Activated CD4-positive, alpha-beta T cell treated with anti-CD3 and anti-CD28 coated beads for 36 hours (primary cell): Measurements from ENCODE around the gene SMYD3. TPM values are rescaled to one million over a fixed set of nuclear protein-coding genes. Genes with fewer than 3 reads are reported as not detected.

Source experiments
- ATAC-seq: fragments of 200-7000 bp; cut with Tn5 transposase; one replicate; pipeline ENCODE4 v1.10.0; 2021; ENCODE audit warnings: mild to moderate bottlenecking, moderate library complexity
- CTCF ChIA-PET: fragments of 350-600 bp; sonication (Branson Sonifier 250); formaldehyde crosslinking; loops from one replicate; lab custom pipeline; 2021; ENCODE audit warnings: antibody characterized with exemption; lab: Charles Lee
- POLR2A ChIA-PET: fragments of 350-600 bp; sonication (Branson Sonifier 250); formaldehyde crosslinking; loops from one replicate; lab custom pipeline; 2021; ENCODE audit warnings: antibody characterized with exemption, inconsistent platforms; lab: Charles Lee
- DNase-seq: peaks from one replicate; pipeline ENCODE4 v3.0.0-alpha.2; 2020
- H3K27ac Mint-ChIP-seq: one replicate; pipeline ENCODE4 v1.8.0; 2021; ENCODE audit warnings: mixed read lengths
- H3K27me3 Mint-ChIP-seq: one replicate; pipeline ENCODE4 v1.8.0; 2021; ENCODE audit warnings: mixed read lengths
- H3K36me3 Mint-ChIP-seq: one replicate; pipeline ENCODE4 v1.8.0; 2021; ENCODE audit warnings: low read depth, mixed read lengths
- H3K4me1 Mint-ChIP-seq: one replicate; pipeline ENCODE4 v1.8.0; 2021; ENCODE audit warnings: mixed read lengths
- H3K4me3 Mint-ChIP-seq: one replicate; pipeline ENCODE4 v1.8.0; 2021; ENCODE audit warnings: mild to moderate bottlenecking, moderate library complexity, mixed read lengths
- H3K9me3 Mint-ChIP-seq: one replicate; pipeline ENCODE4 v1.8.0; 2021; ENCODE audit warnings: low read depth, mixed read lengths
- intact Hi-C, 2 experiments: fragments of 100-400 bp; cut with DNase I in 1 of 2; cut with micrococcal nuclease in 1 of 2; formaldehyde crosslinking; loops; one replicate each; pipeline versions ENCODE4 v1.14.2 to v1.15.1; 2022 to 2024; cut with DNase I, micrococcal nuclease
- total RNA-seq, 2 experiments: library from RNA; stranded (reverse); gene quantifications; one replicate each; pipeline ENCODE4 v1.2.3, GENCODE V29; 2021

The SMYD3 gene
- total RNA-seq, 2 experiments from 2014 or later = 17.2 to 18.4 TPM

- intact Hi-C loops = no loop called here
- Mint-ChIP-seq H3K9me3 (peaks cover 9% of the 10 kb centered on the region), H3K4me3 (no peak overlapping the region), H3K4me1 (no peaks in the 10 kb centered on the region), H3K27ac (no peak overlapping the region), H3K27me3 (no peaks in the 10 kb centered on the region), H3K36me3 (peaks cover 1% of the 10 kb centered on the region)
- no peak for ATAC-seq
- no peak for DNase-seq
- ChIA-PET CTCF (interaction anchor here (0.6 to 1.2 kb wide), 3 partner anchors 14 to 1934 kb away, joined by 3 read pairs; partner anchors contain the start of genes CNST and TFB2M), POLR2A (no interaction called here)
These were observed 26.4 kb upstream of the SMYD3 start for GRCh38 chr1:246533371-246533905.

- POLR2A ChIA-PET = no interaction called here
- DNase-seq = no peak
- ATAC-seq = no peak
- peaks cover 9% of the 10 kb centered on the region for H3K9me3 Mint-ChIP-seq
- no peaks in the 10 kb centered on the region for H3K27me3 Mint-ChIP-seq
- peaks cover under 1% of the 10 kb centered on the region for H3K4me1 Mint-ChIP-seq
- CTCF ChIA-PET = interaction anchor here (0.5 to 1.2 kb wide), 3 partner anchors 13 to 746 kb away, joined by 3 read pairs; no protein-coding TSS in a partner anchor
- intact Hi-C loops = no loop called here
- no peak overlapping the region for H3K4me3 Mint-ChIP-seq
- H3K27ac Mint-ChIP-seq = no peak overlapping the region
- H3K36me3 Mint-ChIP-seq = peaks cover 1% of the 10 kb centered on the region
These were observed 25.4 kb upstream of the SMYD3 start for GRCh38 chr1:246532519-246532918.

- Mint-ChIP-seq H3K4me3 (no peak overlapping the region), H3K27me3 (no peaks in the 10 kb centered on the region), H3K36me3 (peaks cover 1% of the 10 kb centered on the region), H3K4me1 (peaks cover 4% of the 10 kb centered on the region), H3K9me3 (peaks cover 9% of the 10 kb centered on the region), H3K27ac (no peak overlapping the region)
- POLR2A ChIA-PET = interaction anchor here (0.6 kb wide), 1 partner anchor 8 kb away, joined by 4 read pairs; no protein-coding TSS in a partner anchor
- intact Hi-C loops = no loop called here
- CTCF ChIA-PET = interaction anchor here (1.7 kb wide), 1 partner anchor 32 kb away, joined by 4 read pairs; no protein-coding TSS in a partner anchor
- DNase-seq (no peak), ATAC-seq (no peak)
These were observed 23.4 kb upstream of the SMYD3 start for GRCh38 chr1:246530482-246530881.

GRCh38 chr1:246528933-246529731 is 22.1 kb upstream of the SMYD3 start:
- intact Hi-C loops = no loop called here
- no peak for DNase-seq
- H3K9me3 Mint-ChIP-seq = peaks cover 9% of the 10 kb centered on the region
- POLR2A ChIA-PET = no interaction called here
- H3K36me3 Mint-ChIP-seq = peaks cover 1% of the 10 kb centered on the region
- H3K4me1 Mint-ChIP-seq = peaks cover 4% of the 10 kb centered on the region
- CTCF ChIA-PET = no interaction called here
- no peaks in the 10 kb centered on the region for H3K27me3 Mint-ChIP-seq
- no peak for ATAC-seq
- no peak overlapping the region for H3K27ac Mint-ChIP-seq
- H3K4me3 Mint-ChIP-seq = no peak overlapping the region

GRCh38 chr1:246527402-246528088 is 20.5 kb upstream of the SMYD3 start:
- Mint-ChIP-seq H3K4me1 (peaks cover 4% of the 10 kb centered on the region), H3K36me3 (peaks cover 1% of the 10 kb centered on the region), H3K9me3 (peaks cover 9% of the 10 kb centered on the region), H3K4me3 (no peak overlapping the region), H3K27me3 (no peaks in the 10 kb centered on the region), H3K27ac (no peak overlapping the region)
- CTCF ChIA-PET = no interaction called here
- no peak for ATAC-seq
- DNase-seq = no peak
- POLR2A ChIA-PET = no interaction called here
- intact Hi-C loops = no loop called here

- Mint-ChIP-seq H3K9me3 (peaks cover 9% of the 10 kb centered on the region), H3K36me3 (peaks cover 1% of the 10 kb centered on the region), H3K4me1 (peaks cover 4% of the 10 kb centered on the region), H3K27me3 (no peaks in the 10 kb centered on the region), H3K4me3 (no peak overlapping the region), H3K27ac (no peak overlapping the region)
- DNase-seq (no peak), ATAC-seq (no peak)
- POLR2A ChIA-PET = no interaction called here
- intact Hi-C loops = no loop called here
- CTCF ChIA-PET = interaction anchor here (1.0 kb wide), 1 partner anchor 29 kb away, joined by 3 read pairs; no protein-coding TSS in a partner anchor
These were observed 19.8 kb upstream of the SMYD3 start for GRCh38 chr1:246526915-246527314.

GRCh38 chr1:246526380-246526779 is 19.3 kb upstream of the SMYD3 start:
- ATAC-seq = no peak
- ChIA-PET CTCF (interaction anchor here (0.6 to 1.0 kb wide), 2 partner anchors 29 to 39 kb away, joined by 3 read pairs; partner anchors contain the start of gene TFB2M), POLR2A (no interaction called here)
- H3K4me1 Mint-ChIP-seq = peaks cover 4% of the 10 kb centered on the region
- no peak overlapping the region for H3K27ac Mint-ChIP-seq
- H3K9me3 Mint-ChIP-seq = peaks cover 9% of the 10 kb centered on the region
- no peak for DNase-seq
- H3K36me3 Mint-ChIP-seq = peaks cover 1% of the 10 kb centered on the region
- no peak overlapping the region for H3K4me3 Mint-ChIP-seq
- intact Hi-C loops = no loop called here
- H3K27me3 Mint-ChIP-seq = no peaks in the 10 kb centered on the region

- CTCF ChIA-PET = interaction anchor here (1.2 kb wide), 1 partner anchor 13 kb away, joined by 3 read pairs; no protein-coding TSS in a partner anchor
- peaks cover under 1% of the 10 kb centered on the region for H3K4me1 Mint-ChIP-seq
- peaks cover 12% of the 10 kb centered on the region for H3K9me3 Mint-ChIP-seq
These were observed 12.4 kb upstream of the SMYD3 start for GRCh38 chr1:246519514-246519913.

GRCh38 chr1:246518456-246519205 is 11.6 kb upstream of the SMYD3 start:
- ATAC-seq (no peak), DNase-seq (no peak)
- H3K4me1 Mint-ChIP-seq = peaks cover 6% of the 10 kb centered on the region
- peaks cover 16% of the 10 kb centered on the region for H3K9me3 Mint-ChIP-seq
- H3K27me3 Mint-ChIP-seq = no peaks in the 10 kb centered on the region
- H3K27ac Mint-ChIP-seq = no peak overlapping the region
- ChIA-PET POLR2A (no interaction called here), CTCF (interaction anchor here (1.2 kb wide), 1 partner anchor 14 kb away, joined by 3 read pairs; no protein-coding TSS in a partner anchor)
- no peak overlapping the region for H3K4me3 Mint-ChIP-seq
- intact Hi-C loops = no loop called here
- no peaks in the 10 kb centered on the region for H3K36me3 Mint-ChIP-seq

More at GRCh38 chr1:246519514-246519913, 12.4 kb upstream of the SMYD3 start:
- no peak overlapping the region for H3K27ac Mint-ChIP-seq
- DNase-seq (no peak), ATAC-seq (no peak)
- no peak overlapping the region for H3K4me3 Mint-ChIP-seq
- no peaks in the 10 kb centered on the region for H3K27me3 Mint-ChIP-seq
- no peaks in the 10 kb centered on the region for H3K36me3 Mint-ChIP-seq
- POLR2A ChIA-PET = no interaction called here
- intact Hi-C loops = no loop called here

GRCh38 chr1:246517391-246517790 is 10.3 kb upstream of the SMYD3 start:
- ATAC-seq (no peak), DNase-seq (no peak)
- H3K27me3 Mint-ChIP-seq = no peaks in the 10 kb centered on the region
- CTCF ChIA-PET = no interaction called here
- intact Hi-C loops = no loop called here
- no peak overlapping the region for H3K27ac Mint-ChIP-seq
- peaks cover 16% of the 10 kb centered on the region for H3K9me3 Mint-ChIP-seq
- peaks cover 6% of the 10 kb centered on the region for H3K4me1 Mint-ChIP-seq
- H3K4me3 Mint-ChIP-seq = no peak overlapping the region
- POLR2A ChIA-PET = interaction anchor here (0.5 kb wide), 1 partner anchor 30 kb away, joined by 10 read pairs; no protein-coding TSS in a partner anchor
- no peaks in the 10 kb centered on the region for H3K36me3 Mint-ChIP-seq

GRCh38 chr1:246516126-246516525 is 9.0 kb upstream of the SMYD3 start:
- no peak for ATAC-seq
- CTCF ChIA-PET = interaction anchor here (0.7 kb wide), 1 partner anchor 9 kb away, joined by 3 read pairs; the partner anchor contains the start of gene SMYD3
- H3K36me3 Mint-ChIP-seq = no peaks in the 10 kb centered on the region
- no peak for DNase-seq
- POLR2A ChIA-PET = no interaction called here
- no peak overlapping the region for H3K27ac Mint-ChIP-seq
- H3K27me3 Mint-ChIP-seq = no peaks in the 10 kb centered on the region
- H3K9me3 Mint-ChIP-seq = peaks cover 16% of the 10 kb centered on the region
- intact Hi-C loops = no loop called here
- no peak overlapping the region for H3K4me3 Mint-ChIP-seq
- H3K4me1 Mint-ChIP-seq = peaks cover 6% of the 10 kb centered on the region
